Testis (tissue), 2 donors: ENCODE data around the gene SLC22A12.

ENCODE experiments used
- CTCF ChIP-seq, 3 experiments: fragments of 450-650 bp in 2 of 3; fragments of 200-600 bp in 1 of 3; sonication (generic) in 1 of 3; IDR thresholded peaks; one replicate each; pipeline ENCODE4 v1.5.1; 2016 to 2019; ENCODE audit warnings: antibody characterized with exemption in 3 of 3, mild to moderate bottlenecking in 2 of 3, moderate library complexity in 1 of 3
- POLR2A ChIP-seq: fragments of 450-650 bp; IDR thresholded peaks from one replicate; pipeline ENCODE4 v1.6.1; 2017; ENCODE audit warnings: antibody characterized with exemption, mild to moderate bottlenecking, moderate library complexity

DNA sequence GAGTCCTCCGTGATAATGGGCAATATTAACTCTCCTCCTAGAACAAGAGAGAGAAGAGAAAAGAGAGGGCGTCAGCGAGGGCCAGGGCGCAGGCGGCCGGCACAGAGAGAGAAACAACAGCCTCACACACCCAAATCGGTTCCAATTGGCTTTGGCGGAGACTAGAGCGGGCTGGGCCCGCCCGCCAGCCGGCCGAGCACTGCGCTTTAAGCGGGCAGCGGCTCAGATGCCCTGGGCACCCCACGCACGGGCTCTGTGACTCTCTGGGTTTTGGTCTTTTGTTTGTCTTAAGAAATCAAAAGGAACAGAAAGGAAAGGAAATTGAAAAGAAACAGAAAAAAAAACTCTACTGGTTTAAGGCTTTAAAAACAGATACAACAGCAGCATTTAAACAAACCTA is 17.0 kb downstream of the SLC22A12 start:
- no peak for TF ChIP-seq CTCF (IDR thresholded peaks at IDR 0.05)
- TF ChIP-seq POLR2A: no peak
